NCI-H446 (cell line): Measurements from ENCODE around the gene ST6GAL2.

Source experiments
- DNase-seq, 2 experiments: peaks; one replicate each; lab custom pipeline; 2025; lab: John Stamatoyannopoulos, UW

The ST6GAL2 gene

GRCh38 chr2:106885971-106886915, at the start of gene ST6GAL2:
ST6GAL2 (minus strand) TSS chr2:106886167; CDS start chr2:106843977, 42,190 bp downstream.
- no peak for DNase-seq

GRCh38 chr2:106932644-106933043, 46.7 kb upstream of the ST6GAL2 start:
- DNase-seq, result no peak

DNA sequence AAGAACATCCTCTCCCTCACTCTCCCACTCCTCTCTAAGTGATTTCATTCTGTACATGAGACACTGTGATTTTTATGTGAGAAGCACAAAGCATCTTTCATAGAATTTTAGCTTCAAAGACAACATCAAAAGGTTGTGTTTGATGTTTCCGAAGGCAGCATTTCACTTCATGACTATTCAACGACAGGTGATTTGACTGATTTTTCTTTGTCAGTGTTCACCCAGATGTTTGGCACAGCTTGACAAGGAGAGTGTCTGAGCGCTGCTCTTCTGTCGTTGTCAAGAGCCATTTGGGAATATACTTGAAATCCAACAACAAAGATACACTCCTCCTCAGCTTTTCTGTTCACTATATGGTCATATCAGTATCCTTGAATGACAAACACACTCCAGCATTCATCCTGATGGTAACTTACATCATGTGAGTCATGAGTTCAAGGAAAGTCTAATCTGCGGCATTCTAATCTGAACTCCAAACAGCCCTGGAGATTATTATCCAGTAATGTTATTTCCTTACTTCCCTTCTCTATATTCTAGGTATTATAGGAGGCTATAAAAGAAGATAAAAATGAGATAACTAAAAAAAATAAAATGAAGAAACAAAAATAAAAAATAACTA, 45.9 kb upstream of the ST6GAL2 start:
- DNase-seq, result no peak

DNA sequence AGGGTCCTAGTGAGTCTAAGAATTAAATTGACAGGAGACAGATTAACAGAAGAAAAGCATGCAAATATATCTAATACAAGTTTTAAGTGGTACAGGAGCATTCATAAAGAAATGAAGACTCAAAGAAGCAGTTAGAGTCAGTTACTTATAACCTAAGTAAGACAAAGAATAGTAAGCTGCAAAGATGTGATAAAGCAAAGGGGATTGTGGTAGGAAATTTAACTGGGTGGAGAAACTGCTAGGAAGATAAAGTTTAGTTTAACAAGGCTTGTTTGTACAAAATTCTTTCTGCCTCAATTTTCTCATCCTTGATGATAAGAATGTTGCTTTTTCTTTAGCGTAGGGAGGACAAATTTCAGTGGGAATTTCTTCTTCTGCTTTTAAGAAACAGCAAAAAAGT, 35.5 kb upstream of the ST6GAL2 start:
- no peak for DNase-seq

- no peak for DNase-seq
Observed at GRCh38 chr2:106919012-106919411, 33.0 kb upstream of the ST6GAL2 start.

DNA sequence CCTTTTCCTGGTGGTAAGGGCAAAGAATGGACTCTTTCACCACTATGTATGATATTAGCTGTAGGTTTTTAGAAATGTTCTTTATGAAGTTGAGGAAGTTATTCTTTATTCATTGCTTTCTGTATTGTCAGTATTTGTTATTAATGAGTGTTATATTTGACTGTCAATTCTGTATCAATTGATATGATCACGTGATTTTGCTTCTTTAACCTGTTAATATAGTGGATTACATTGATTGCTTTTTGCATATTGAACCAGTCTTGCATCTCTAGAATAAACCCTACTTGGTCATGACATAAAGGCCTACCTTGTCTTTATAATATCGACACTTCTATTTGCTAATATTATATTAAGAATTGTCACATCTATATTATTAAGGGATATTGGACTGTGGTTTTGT, 18.3 kb upstream of the ST6GAL2 start:
- DNase-seq, result no peak

GRCh38 chr2:106899786-106900530, 14.0 kb upstream of the ST6GAL2 start:
- no peak for DNase-seq

DNA sequence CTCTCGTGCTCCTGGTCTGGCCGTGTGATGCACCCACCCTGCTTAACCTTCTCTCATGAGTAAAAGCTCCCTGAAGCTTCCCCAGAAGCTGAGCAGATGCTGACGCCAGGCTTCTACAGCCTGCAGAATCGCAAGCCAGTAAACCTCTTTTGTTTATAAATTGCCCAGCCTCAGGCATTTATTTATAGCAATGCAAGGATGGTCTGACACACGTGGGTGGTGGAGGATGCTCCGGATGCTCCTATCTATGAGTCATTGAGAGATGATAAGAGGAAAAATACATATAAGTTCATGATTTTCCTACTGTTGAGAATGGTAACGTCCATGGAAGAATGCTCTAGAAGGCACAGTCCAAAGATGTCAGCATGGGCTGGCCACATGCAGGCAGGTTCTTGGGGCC, 8.6 kb upstream of the ST6GAL2 start:
- no peak for DNase-seq

- DNase-seq, result no peak
Observed at GRCh38 chr2:106892048-106892447, 6.1 kb upstream of the ST6GAL2 start.

DNA sequence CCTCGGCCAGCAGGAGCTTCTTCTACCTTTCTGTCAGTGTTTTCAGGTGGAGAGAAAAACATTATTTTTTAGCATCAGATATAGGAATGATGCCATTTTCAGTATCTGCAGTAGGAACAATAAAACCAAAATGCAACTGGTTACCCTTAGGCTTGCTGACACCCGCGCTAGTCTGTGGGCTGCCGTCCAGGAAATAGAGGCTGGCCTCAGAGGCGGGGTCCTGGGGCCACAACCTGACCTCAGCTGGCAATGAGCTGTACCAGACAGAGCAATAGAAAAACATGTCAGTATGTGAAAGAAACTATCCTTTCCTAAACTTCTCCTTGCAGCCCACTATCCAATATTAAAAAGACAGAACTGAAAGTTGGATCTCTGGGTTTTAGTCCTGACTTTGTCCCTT, 4.6 kb upstream of the ST6GAL2 start:
- no peak for DNase-seq

DNA sequence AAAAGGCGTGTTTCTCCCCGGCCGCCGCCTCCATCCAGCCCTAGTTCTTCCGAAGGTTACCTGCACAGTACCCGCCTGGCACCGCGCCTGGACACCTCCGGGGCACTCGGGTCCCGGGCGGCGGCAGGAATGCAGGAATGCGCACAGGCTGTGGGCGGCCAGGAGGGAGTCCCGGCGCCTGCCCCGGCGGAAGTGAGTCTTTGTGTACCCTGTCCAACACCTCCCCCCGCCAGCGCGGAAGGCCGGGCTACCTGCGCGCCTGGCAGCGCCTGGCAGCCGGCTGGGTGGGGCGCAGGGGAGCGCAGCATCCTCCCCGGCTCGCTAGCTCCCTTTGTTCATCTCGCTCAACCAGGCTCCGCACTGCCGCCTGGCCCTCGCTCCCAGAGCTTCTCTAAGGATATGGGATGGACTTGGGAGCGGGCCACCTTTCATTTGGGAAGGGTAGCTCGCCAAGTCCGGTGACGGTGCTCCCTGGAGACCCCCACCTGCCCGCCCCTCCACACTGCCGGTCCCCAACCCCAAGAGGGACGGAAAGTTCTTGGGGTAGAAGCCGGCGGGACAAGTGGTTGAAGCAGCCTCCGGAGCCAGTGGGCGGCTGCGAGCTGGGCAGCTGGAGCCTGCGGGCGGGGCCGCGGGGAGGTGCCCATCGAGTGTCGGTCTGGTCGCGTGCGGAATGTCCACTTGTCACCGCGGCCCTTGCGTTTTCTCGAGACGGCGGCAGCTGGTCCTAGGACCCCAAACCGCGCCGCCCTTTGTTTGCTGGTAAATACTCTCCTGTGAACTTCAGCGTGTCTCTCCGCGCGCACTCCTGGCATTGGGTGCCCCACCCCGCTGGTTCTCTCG, 1.2 kb upstream of the ST6GAL2 start:
- DNase-seq, result no peak

GRCh38 chr2:106885329-106885728, 638 bp downstream of the ST6GAL2 start:
- no peak for DNase-seq

DNA sequence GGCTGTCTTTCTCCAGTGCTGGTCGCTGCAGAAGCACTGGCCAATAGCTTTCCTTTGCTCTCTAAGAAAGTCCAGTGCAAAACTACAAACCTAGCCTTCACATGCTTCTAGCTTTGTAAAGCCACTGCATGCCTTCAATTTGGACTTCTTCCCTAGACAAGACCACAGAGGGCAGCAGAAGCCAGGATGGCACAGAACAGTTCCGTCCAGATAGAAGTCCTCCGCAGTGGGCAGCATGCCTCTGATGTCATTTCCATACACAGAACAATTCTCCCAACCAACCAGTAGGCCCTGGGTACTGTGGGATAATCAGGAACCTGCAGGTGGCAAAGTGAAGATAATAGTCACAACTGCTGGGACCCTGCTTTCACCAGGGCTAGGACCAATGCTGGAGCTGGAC, 3.3 kb downstream of the ST6GAL2 start:
- DNase-seq, result no peak

DNA sequence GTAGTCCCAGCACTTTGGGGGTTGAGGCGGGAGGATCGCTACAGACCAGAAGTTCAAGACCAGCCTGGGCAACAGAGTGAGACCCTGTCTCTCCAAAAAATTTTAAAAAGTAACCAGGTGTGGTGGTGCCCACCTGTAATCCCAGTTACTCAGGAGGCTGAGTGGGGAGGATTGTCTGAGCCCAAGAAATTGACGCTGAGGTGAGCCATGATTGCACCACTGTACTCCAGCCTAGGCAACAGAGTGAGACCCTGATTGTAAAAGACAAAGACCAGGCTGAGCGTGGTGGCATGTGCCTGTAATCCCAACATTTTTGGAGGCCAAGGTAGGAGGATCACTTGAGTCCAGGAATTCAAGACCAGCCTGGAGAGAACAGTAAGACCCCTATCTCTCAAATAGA, 7.8 kb downstream of the ST6GAL2 start:
- DNase-seq, result no peak

DNA sequence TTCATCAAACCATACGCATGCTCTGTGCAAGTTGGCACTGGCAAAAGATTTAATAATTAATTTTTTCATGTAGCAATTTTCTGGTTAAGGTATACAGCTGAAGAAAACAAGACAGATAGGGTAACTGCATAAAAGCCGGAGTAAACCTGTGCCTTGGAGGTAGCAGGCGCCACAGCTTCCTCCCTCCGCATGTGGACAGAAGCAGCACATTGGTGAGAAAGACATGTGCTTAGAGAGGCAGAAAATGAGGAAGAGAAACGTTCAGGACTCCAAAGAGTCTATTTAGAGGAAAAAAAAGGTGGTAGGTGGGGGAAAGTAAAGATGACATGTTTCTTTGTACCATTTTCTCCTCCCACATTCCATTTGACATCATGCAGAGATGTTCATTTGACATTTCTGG, 9.3 kb downstream of the ST6GAL2 start:
- DNase-seq, result no peak

GRCh38 chr2:106869512-106870275, 16.3 kb downstream of the ST6GAL2 start:
- DNase-seq, result no peak

DNA sequence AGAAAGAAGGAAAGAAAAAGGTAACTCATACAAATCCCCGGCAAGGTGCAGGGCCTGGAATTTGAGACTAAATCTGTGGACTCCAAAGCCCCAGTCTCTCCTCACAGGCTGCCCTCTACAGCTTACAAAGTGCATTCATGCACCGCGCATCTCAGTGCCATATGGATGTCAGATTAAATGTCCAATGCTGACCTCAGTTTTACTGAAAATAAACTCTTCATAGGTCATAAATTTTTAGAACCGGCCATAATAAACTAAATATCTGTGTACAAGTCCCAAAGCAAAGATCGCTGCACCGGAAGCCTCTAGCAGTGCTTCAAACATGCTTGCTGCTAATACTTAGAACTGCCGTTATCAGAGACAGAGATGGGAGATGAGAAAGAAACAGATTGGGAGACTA, 17.7 kb downstream of the ST6GAL2 start:
- DNase-seq, result peak in 1 of 2 experiments; percentile 2

DNA sequence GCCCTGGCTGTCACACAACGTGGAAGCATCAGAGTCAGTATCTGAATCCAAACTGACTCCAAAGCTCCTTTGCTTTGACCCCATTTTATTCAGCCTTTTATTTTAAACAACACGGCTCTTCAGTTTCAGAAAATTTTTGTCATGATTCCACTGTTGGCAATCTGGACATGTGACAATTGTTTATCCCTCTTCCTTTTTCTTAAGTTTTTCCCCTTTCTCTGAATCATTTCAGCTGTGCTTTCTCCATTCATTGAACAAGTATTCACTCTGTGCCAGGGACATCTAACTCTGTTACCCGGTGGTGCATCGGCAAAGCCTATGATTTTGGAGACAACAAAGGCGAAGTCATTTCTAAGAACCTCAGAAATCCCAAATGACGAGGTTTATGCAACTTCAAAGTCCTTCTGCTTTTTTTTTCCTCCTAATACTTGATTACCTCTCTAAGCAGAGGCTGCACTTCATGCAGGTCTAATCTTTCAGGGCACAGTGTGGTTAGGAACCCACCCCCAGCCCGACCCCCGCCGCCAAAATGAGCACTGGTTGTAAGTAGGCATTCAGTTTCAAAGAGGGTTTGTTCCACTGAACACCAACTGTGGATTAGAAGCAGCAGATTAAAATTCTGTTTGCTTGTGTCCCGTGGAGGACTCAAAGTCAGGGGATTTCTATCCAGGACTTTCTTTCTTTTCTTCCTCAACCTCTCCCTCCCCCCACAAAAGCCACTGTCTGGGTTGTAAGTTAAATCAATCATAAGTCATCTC, 18.6 kb downstream of the ST6GAL2 start:
- no peak for DNase-seq

- no peak for DNase-seq
Observed at GRCh38 chr2:106866641-106867040, 19.3 kb downstream of the ST6GAL2 start.

DNA sequence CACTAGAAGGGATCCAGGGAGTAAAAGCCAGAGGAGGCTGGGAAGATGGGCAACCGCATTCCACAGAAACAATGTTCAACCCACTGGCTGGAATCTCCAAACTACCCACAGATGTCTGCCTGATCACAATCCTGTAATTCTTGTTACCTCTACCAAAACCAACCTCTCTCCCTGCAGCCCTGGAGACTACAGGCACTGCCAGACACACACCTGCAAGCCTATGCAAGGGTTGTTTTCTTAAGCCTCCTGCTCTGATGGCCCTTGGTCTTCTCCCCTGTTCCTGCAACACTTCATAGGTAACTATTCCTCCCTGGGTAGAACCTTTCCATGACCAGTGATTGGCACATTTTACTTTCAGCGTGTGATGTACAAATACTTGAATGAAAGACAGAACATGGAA, 21.9 kb downstream of the ST6GAL2 start:
- DNase-seq, result no peak
